ENCODE results near the gene RAB12.

The RAB12 gene

GRCh38 chr18:8662560-8663255 is 53.5 kb downstream of the RAB12 start:
- Mint-ChIP-seq H3K27me3 (ENCODE audit: low read depth) (peaks cover 6% of the 10 kb centered on the region), H3K4me1 (ENCODE audit: low read depth) (no peaks in the 10 kb centered on the region), H3K9me3 (no peaks in the 10 kb centered on the region), H3K36me3 (ENCODE audit: low read depth) (no peaks in the 10 kb centered on the region), H3K4me3 (no peak overlapping the region), H3K27ac (no peak overlapping the region)
- DNase-seq (ENCODE audit: low spot score) = no peak

GRCh38 chr18:8667846-8668245 is 58.6 kb downstream of the RAB12 start:
- Mint-ChIP-seq H3K27me3 (ENCODE audit: low read depth) (peaks cover 2% of the 10 kb centered on the region), H3K9me3 (no peaks in the 10 kb centered on the region), H3K27ac (no peak overlapping the region), H3K4me1 (ENCODE audit: low read depth) (no peaks in the 10 kb centered on the region), H3K4me3 (no peak overlapping the region), H3K36me3 (ENCODE audit: low read depth) (no peaks in the 10 kb centered on the region)
- DNase-seq (ENCODE audit: low spot score) = no peak

- H3K4me3 Mint-ChIP-seq = no peak overlapping the region
- H3K36me3 Mint-ChIP-seq (ENCODE audit: low read depth) = no peaks in the 10 kb centered on the region
- H3K9me3 Mint-ChIP-seq = no peaks in the 10 kb centered on the region
- no peak overlapping the region for H3K27ac Mint-ChIP-seq
- H3K4me1 Mint-ChIP-seq (ENCODE audit: low read depth) = no peaks in the 10 kb centered on the region
- peaks cover 2% of the 10 kb centered on the region for H3K27me3 Mint-ChIP-seq (ENCODE audit: low read depth)
- no peak for DNase-seq (ENCODE audit: low spot score)
Measured at GRCh38 chr18:8668381-8668780, 59.1 kb downstream of the RAB12 start.

GRCh38 chr18:8669571-8669970 is 60.3 kb downstream of the RAB12 start:
- Mint-ChIP-seq H3K36me3 (ENCODE audit: low read depth) (no peaks in the 10 kb centered on the region), H3K4me3 (no peak overlapping the region), H3K4me1 (ENCODE audit: low read depth) (no peaks in the 10 kb centered on the region), H3K27me3 (ENCODE audit: low read depth) (peaks cover 2% of the 10 kb centered on the region), H3K9me3 (no peaks in the 10 kb centered on the region), H3K27ac (no peak overlapping the region)
- DNase-seq (ENCODE audit: low spot score) = no peak

GRCh38 chr18:8673256-8674209 is 64.3 kb downstream of the RAB12 start:
- no peak overlapping the region for H3K27ac Mint-ChIP-seq
- H3K36me3 Mint-ChIP-seq (ENCODE audit: low read depth) = no peaks in the 10 kb centered on the region
- H3K27me3 Mint-ChIP-seq (ENCODE audit: low read depth) = peaks cover 2% of the 10 kb centered on the region
- H3K4me1 Mint-ChIP-seq (ENCODE audit: low read depth) = no peaks in the 10 kb centered on the region
- no peak overlapping the region for H3K4me3 Mint-ChIP-seq
- no peak for DNase-seq (ENCODE audit: low spot score)
- no peaks in the 10 kb centered on the region for H3K9me3 Mint-ChIP-seq

- Mint-ChIP-seq H3K27me3 (ENCODE audit: low read depth) (peaks cover 2% of the 10 kb centered on the region), H3K36me3 (ENCODE audit: low read depth) (no peaks in the 10 kb centered on the region), H3K9me3 (no peaks in the 10 kb centered on the region), H3K4me1 (ENCODE audit: low read depth) (no peaks in the 10 kb centered on the region), H3K27ac (no peak overlapping the region), H3K4me3 (no peak overlapping the region)
- no peak for DNase-seq (ENCODE audit: low spot score)
Measured at GRCh38 chr18:8675057-8675456, 65.8 kb downstream of the RAB12 start.

GRCh38 chr18:8681196-8681595 is 72.0 kb downstream of the RAB12 start:
- DNase-seq (ENCODE audit: low spot score) = no peak
- H3K27ac Mint-ChIP-seq = no peak overlapping the region
- no peaks in the 10 kb centered on the region for H3K4me1 Mint-ChIP-seq (ENCODE audit: low read depth)
- no peaks in the 10 kb centered on the region for H3K27me3 Mint-ChIP-seq (ENCODE audit: low read depth)
- no peaks in the 10 kb centered on the region for H3K9me3 Mint-ChIP-seq
- H3K36me3 Mint-ChIP-seq (ENCODE audit: low read depth) = no peaks in the 10 kb centered on the region
- no peak overlapping the region for H3K4me3 Mint-ChIP-seq

- Mint-ChIP-seq H3K4me3 (no peak overlapping the region), H3K36me3 (ENCODE audit: low read depth) (no peaks in the 10 kb centered on the region), H3K27me3 (ENCODE audit: low read depth) (no peaks in the 10 kb centered on the region), H3K9me3 (no peaks in the 10 kb centered on the region), H3K4me1 (ENCODE audit: low read depth) (no peaks in the 10 kb centered on the region), H3K27ac (no peak overlapping the region)
- DNase-seq (ENCODE audit: low spot score) = no peak
Measured at GRCh38 chr18:8684577-8684976, 75.3 kb downstream of the RAB12 start.

- no peaks in the 10 kb centered on the region for H3K4me1 Mint-ChIP-seq (ENCODE audit: low read depth)
- no peaks in the 10 kb centered on the region for H3K9me3 Mint-ChIP-seq
- no peak for DNase-seq (ENCODE audit: low spot score)
- no peaks in the 10 kb centered on the region for H3K27me3 Mint-ChIP-seq (ENCODE audit: low read depth)
- H3K36me3 Mint-ChIP-seq (ENCODE audit: low read depth) = no peaks in the 10 kb centered on the region
- no peak overlapping the region for H3K4me3 Mint-ChIP-seq
- H3K27ac Mint-ChIP-seq = no peak overlapping the region
Measured at GRCh38 chr18:8685141-8685913, 76.1 kb downstream of the RAB12 start.

- DNase-seq (ENCODE audit: low spot score) = no peak
- no peak overlapping the region for H3K27ac Mint-ChIP-seq
- H3K9me3 Mint-ChIP-seq = no peaks in the 10 kb centered on the region
- no peaks in the 10 kb centered on the region for H3K36me3 Mint-ChIP-seq (ENCODE audit: low read depth)
- no peaks in the 10 kb centered on the region for H3K4me1 Mint-ChIP-seq (ENCODE audit: low read depth)
- H3K27me3 Mint-ChIP-seq (ENCODE audit: low read depth) = no peaks in the 10 kb centered on the region
- H3K4me3 Mint-ChIP-seq = no peak overlapping the region
Measured at GRCh38 chr18:8685914-8686216, 76.6 kb downstream of the RAB12 start.

GRCh38 chr18:8686611-8687010 is 77.4 kb downstream of the RAB12 start:
- no peaks in the 10 kb centered on the region for H3K36me3 Mint-ChIP-seq (ENCODE audit: low read depth)
- H3K4me1 Mint-ChIP-seq (ENCODE audit: low read depth) = no peaks in the 10 kb centered on the region
- H3K27ac Mint-ChIP-seq = no peak overlapping the region
- no peaks in the 10 kb centered on the region for H3K9me3 Mint-ChIP-seq
- H3K4me3 Mint-ChIP-seq = no peak overlapping the region
- H3K27me3 Mint-ChIP-seq (ENCODE audit: low read depth) = no peaks in the 10 kb centered on the region
- no peak for DNase-seq (ENCODE audit: low spot score)

GRCh38 chr18:8688216-8688800 is 79.1 kb downstream of the RAB12 start:
- H3K9me3 Mint-ChIP-seq = no peaks in the 10 kb centered on the region
- no peaks in the 10 kb centered on the region for H3K27me3 Mint-ChIP-seq (ENCODE audit: low read depth)
- no peak overlapping the region for H3K27ac Mint-ChIP-seq
- no peak for DNase-seq (ENCODE audit: low spot score)
- no peaks in the 10 kb centered on the region for H3K4me1 Mint-ChIP-seq (ENCODE audit: low read depth)
- H3K4me3 Mint-ChIP-seq = no peak overlapping the region
- no peaks in the 10 kb centered on the region for H3K36me3 Mint-ChIP-seq (ENCODE audit: low read depth)

- H3K27ac Mint-ChIP-seq = no peak overlapping the region
- no peaks in the 10 kb centered on the region for H3K9me3 Mint-ChIP-seq
- H3K4me1 Mint-ChIP-seq (ENCODE audit: low read depth) = no peaks in the 10 kb centered on the region
- H3K36me3 Mint-ChIP-seq (ENCODE audit: low read depth) = no peaks in the 10 kb centered on the region
- H3K27me3 Mint-ChIP-seq (ENCODE audit: low read depth) = no peaks in the 10 kb centered on the region
- no peak overlapping the region for H3K4me3 Mint-ChIP-seq
- DNase-seq (ENCODE audit: low spot score) = no peak
Measured at GRCh38 chr18:8688816-8689215, 79.6 kb downstream of the RAB12 start.
